Jurkat, Clone E6-1 (cell line): ENCODE data around the gene SUB1. TPM values are rescaled to one million over a fixed set of nuclear protein-coding genes. Genes with fewer than 3 reads are reported as not detected.
"Not testable (repeated sequence)": the region's sequence is repeated elsewhere in the genome, so short reads cannot be mapped to it uniquely, and the experiment has no call there.

Source experiments
- DNase-seq: peaks from one replicate; pipeline ENCODE4 v3.0.0-alpha.2; 2011; ENCODE audit warnings: low read depth, low spot score
- H3K4me3 ChIP-seq: 2 replicates; pipeline ENCODE4 v1.5.1; 2011; ENCODE audit warnings: mild to moderate bottlenecking, low read length, control low read depth, moderate library complexity
- polyA plus RNA-seq: library from polyadenylated mRNA; unstranded; fragments of >200 nt; gene quantifications from one replicate; pipeline ENCODE4 v1.2.1, GENCODE V29; 2012; ENCODE audit warnings: missing spikeins; ENCODE audit not compliant: insufficient read length, insufficient read depth

Gene SUB1
- 603 TPM for polyA plus RNA-seq

- peak within 1 kb of the TSS; percentile 88 for H3K4me3 ChIP-seq
- peak; percentile 92 for DNase-seq
These were observed at the start of gene SUB1 for GRCh38 chr5:32585446-32586275. SUB1 (plus strand) TSS chr5:32585557; CDS start chr5:32588513, 2,956 bp downstream.

- no peak overlapping the region for H3K4me3 ChIP-seq
- no peak for DNase-seq
These were observed 49.1 kb upstream of the SUB1 start for GRCh38 chr5:32536246-32536645.

- H3K4me3 ChIP-seq, DNase-seq: not testable (repeated sequence)
These were observed 47.8 kb upstream of the SUB1 start for GRCh38 chr5:32537437-32538029.

GRCh38 chr5:32538031-32538547 lies 47.3 kb upstream of the SUB1 start:
- DNase-seq = peak; percentile 41
- H3K4me3 ChIP-seq = no peak overlapping the region

GRCh38 chr5:32539981-32540845 lies 45.1 kb upstream of the SUB1 start:
- no peak for DNase-seq
- H3K4me3 ChIP-seq = no peak overlapping the region

DNA sequence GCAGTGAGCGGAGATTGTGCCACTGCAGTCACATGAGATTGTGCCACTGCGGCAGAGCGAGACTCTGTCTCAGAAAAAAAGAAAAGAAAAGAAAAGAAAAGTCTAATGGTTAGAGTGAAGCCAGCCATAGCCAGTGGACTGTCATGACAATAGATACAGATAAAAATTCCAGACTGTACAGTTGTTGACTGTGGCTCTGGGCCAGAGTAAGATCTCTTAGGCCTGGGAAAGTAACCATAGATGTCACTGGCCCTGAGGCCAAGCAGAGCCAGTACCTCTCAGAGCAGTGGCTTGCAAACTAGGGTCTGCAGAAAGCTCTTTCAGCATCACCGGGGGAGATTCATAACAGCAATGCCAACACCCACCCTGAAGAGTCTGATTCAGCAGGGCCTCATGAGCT lies 44.1 kb upstream of the SUB1 start:
- no peak for DNase-seq
- H3K4me3 ChIP-seq = no peak overlapping the region

GRCh38 chr5:32542216-32543059 lies 42.9 kb upstream of the SUB1 start:
- H3K4me3 ChIP-seq = no peak overlapping the region
- no peak for DNase-seq

- DNase-seq = no peak
- no peak overlapping the region for H3K4me3 ChIP-seq
These were observed 42.1 kb upstream of the SUB1 start for GRCh38 chr5:32543291-32543690.

- DNase-seq = no peak
- no peak overlapping the region for H3K4me3 ChIP-seq
These were observed 40.1 kb upstream of the SUB1 start for GRCh38 chr5:32545102-32545800.

- H3K4me3 ChIP-seq = no peak overlapping the region
- no peak for DNase-seq
These were observed 34.2 kb upstream of the SUB1 start for GRCh38 chr5:32551194-32551593.

- no peak overlapping the region for H3K4me3 ChIP-seq
- no peak for DNase-seq
These were observed 33.5 kb upstream of the SUB1 start for GRCh38 chr5:32551865-32552264.

- not testable (repeated sequence) for DNase-seq
These were observed 32.9 kb upstream of the SUB1 start for GRCh38 chr5:32552491-32552890.

DNA sequence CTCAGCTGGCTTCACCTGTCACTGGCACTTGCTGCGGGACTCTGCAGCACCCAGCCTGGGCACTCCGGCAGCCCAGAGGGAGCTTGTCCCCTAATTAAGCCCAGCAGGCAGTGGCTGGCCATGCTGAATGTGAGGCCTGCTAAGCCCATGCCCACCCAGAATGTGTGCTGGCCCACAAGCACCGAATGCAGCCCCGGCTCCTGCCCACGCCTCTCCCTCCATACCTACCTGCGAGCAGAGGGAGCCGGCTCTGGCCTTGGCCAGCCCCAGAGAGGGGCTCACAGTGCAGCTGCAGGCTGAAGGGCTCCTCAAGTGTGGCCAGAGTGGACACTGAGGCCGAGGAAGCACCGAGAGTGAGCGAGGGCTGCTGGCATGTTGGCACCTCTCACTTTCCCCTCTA lies 32.4 kb upstream of the SUB1 start:
- no peak overlapping the region for H3K4me3 ChIP-seq

More at GRCh38 chr5:32552491-32552890, 32.9 kb upstream of the SUB1 start:
- not testable (repeated sequence) for H3K4me3 ChIP-seq

GRCh38 chr5:32554181-32554780 lies 31.1 kb upstream of the SUB1 start:
- not testable (repeated sequence) for DNase-seq, H3K4me3 ChIP-seq

More for the DNA sequence above, 32.4 kb upstream of the SUB1 start:
- no peak for DNase-seq

DNA sequence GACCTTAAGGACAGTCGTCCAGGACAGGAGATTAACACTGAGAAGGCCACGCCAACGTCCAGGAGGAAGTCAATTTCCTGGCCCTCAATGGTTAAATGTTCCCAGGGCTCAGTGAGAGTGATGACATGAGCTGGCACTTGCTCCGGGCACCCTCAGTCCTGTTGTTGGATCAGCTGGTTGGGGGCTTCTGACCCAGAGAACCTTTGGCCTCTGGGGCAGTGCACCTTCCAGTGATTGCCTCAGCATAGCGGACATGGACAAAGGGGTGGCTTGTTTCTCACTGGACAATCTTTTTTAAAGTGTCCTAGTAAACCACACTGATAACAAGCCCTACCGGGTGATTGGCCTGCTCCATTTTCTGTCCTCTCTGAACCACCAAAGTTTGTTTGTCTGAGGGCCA lies 28.8 kb upstream of the SUB1 start:
- not testable (repeated sequence) for DNase-seq, H3K4me3 ChIP-seq

GRCh38 chr5:32559411-32559810 lies 25.9 kb upstream of the SUB1 start:
- no peak for DNase-seq
- no peak overlapping the region for H3K4me3 ChIP-seq

GRCh38 chr5:32559921-32560320 lies 25.4 kb upstream of the SUB1 start:
- H3K4me3 ChIP-seq = no peak overlapping the region
- no peak for DNase-seq

DNA sequence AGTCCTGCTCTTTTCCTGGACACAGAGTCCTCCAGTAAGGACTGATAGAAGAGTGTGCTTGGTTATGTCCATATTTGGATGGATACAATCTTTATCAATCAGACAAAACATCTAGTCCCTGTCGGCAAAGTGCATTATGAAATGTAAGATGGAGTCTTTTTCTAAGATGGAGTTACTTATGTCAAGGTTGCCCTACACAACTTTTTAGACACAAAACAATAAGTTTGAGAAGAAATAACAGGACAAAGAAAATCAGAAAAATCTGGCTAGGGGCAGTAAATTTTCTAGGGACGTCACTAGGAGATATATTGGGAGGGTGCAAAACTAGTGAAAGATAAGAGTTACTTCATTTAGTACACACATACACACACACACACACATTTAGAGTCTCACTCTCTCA lies 23.3 kb upstream of the SUB1 start:
- no peak for DNase-seq
- no peak overlapping the region for H3K4me3 ChIP-seq
